Effector memory CD8-positive, alpha-beta T cell (primary cell): ENCODE measurements around the gene ERCC4.

Experiments
- ATAC-seq: fragments of 150-1000 bp; cut with Tn5 transposase; replicated peaks from 2 replicates; pipeline ENCODE4 v1.10.0; 2021; ENCODE audit warnings: mild to moderate bottlenecking, moderate library complexity
- DNase-seq, 3 experiments: peaks; one replicate each; pipeline ENCODE4 v3.0.0; 2021
- H3K27ac Mint-ChIP-seq, 2 donors: one replicate each; pipeline ENCODE4 v1.8.0; 2022; ENCODE audit warnings: mild to moderate bottlenecking in 2 of 2, mixed read lengths in 2 of 2, moderate library complexity in 2 of 2
- H3K27me3 Mint-ChIP-seq, 2 donors: one replicate each; pipeline ENCODE4 v1.8.0; 2022; ENCODE audit warnings: mixed read lengths in 2 of 2
- H3K36me3 Mint-ChIP-seq: one replicate; pipeline ENCODE4 v1.8.0; 2022; ENCODE audit warnings: mild to moderate bottlenecking, moderate library complexity, mixed read lengths; ENCODE audit not compliant: insufficient read depth
- H3K4me1 Mint-ChIP-seq, 2 donors: one replicate each; pipeline ENCODE4 v1.8.0; 2022; ENCODE audit warnings: low read depth in 2 of 2, mixed read lengths in 2 of 2
- H3K4me3 Mint-ChIP-seq, 2 donors: one replicate each; pipeline ENCODE4 v1.8.0; 2022; ENCODE audit warnings: mild to moderate bottlenecking in 2 of 2, mixed read lengths in 2 of 2, moderate library complexity in 2 of 2
- H3K9me3 Mint-ChIP-seq, 2 donors: one replicate each; pipeline ENCODE4 v1.8.0; 2022; ENCODE audit warnings: mixed read lengths in 2 of 2

ERCC4 gene

GRCh38 chr16:13962232-13962631, 42.3 kb downstream of the ERCC4 start:
- DNase-seq (no peak), ATAC-seq (no peak)
- Mint-ChIP-seq H3K4me1 (peaks cover 6% of the 10 kb centered on the region in 2 donors), H3K9me3 (no peaks in the 10 kb centered on the region), H3K4me3 (no peak overlapping the region), H3K27ac (no peak overlapping the region), H3K36me3 (no peaks in the 10 kb centered on the region), H3K27me3 (peaks cover 36% of the 10 kb centered on the region in 2 donors)

GRCh38 chr16:13968835-13969234, 48.9 kb downstream of the ERCC4 start:
- Mint-ChIP-seq H3K4me3 (no peak overlapping the region), H3K27me3 (peaks cover 14 to 48% of the 10 kb centered on the region in 2 donors), H3K4me1 (no peaks in the 10 kb centered on the region), H3K9me3 (no peaks in the 10 kb centered on the region), H3K36me3 (no peaks in the 10 kb centered on the region), H3K27ac (no peak overlapping the region)
- DNase-seq (no peak), ATAC-seq (no peak)

- DNase-seq (no peak), ATAC-seq (no peak)
- no peaks in the 10 kb centered on the region for H3K36me3 Mint-ChIP-seq
- no peaks in the 10 kb centered on the region for H3K9me3 Mint-ChIP-seq
- peaks cover 10 to 50% of the 10 kb centered on the region in 2 donors for H3K27me3 Mint-ChIP-seq
- H3K4me3 Mint-ChIP-seq: no peak overlapping the region
- no peak overlapping the region for H3K27ac Mint-ChIP-seq
- no peaks in the 10 kb centered on the region for H3K4me1 Mint-ChIP-seq
Observed at GRCh38 chr16:13969711-13970110, 49.8 kb downstream of the ERCC4 start.

GRCh38 chr16:13970708-13971422, 50.9 kb downstream of the ERCC4 start:
- no peak overlapping the region for H3K4me3 Mint-ChIP-seq
- no peaks in the 10 kb centered on the region for H3K4me1 Mint-ChIP-seq
- ATAC-seq (no peak), DNase-seq (no peak)
- H3K27ac Mint-ChIP-seq: no peak overlapping the region
- no peaks in the 10 kb centered on the region for H3K9me3 Mint-ChIP-seq
- H3K36me3 Mint-ChIP-seq: no peaks in the 10 kb centered on the region
- peaks cover 9 to 50% of the 10 kb centered on the region in 2 donors for H3K27me3 Mint-ChIP-seq

GRCh38 chr16:13973321-13974023, 53.5 kb downstream of the ERCC4 start:
- H3K27me3 Mint-ChIP-seq: peaks cover 5 to 47% of the 10 kb centered on the region in 2 donors
- H3K27ac Mint-ChIP-seq: no peak overlapping the region

GRCh38 chr16:13977177-13977576, 57.2 kb downstream of the ERCC4 start:
- Mint-ChIP-seq H3K27ac (no peak overlapping the region), H3K4me1 (no peaks in the 10 kb centered on the region), H3K4me3 (no peak overlapping the region), H3K27me3 (peaks cover 0 to 19% of the 10 kb centered on the region in 2 donors), H3K36me3 (no peaks in the 10 kb centered on the region), H3K9me3 (peaks cover 0 to 2% of the 10 kb centered on the region in 2 donors)
- no peak for ATAC-seq
- DNase-seq: no peak

More at GRCh38 chr16:13973321-13974023, 53.5 kb downstream of the ERCC4 start:
- ATAC-seq (no peak), DNase-seq (no peak)
- Mint-ChIP-seq H3K4me3 (no peak overlapping the region), H3K4me1 (no peaks in the 10 kb centered on the region), H3K36me3 (no peaks in the 10 kb centered on the region), H3K9me3 (no peaks in the 10 kb centered on the region)

GRCh38 chr16:13982451-13982850, 62.5 kb downstream of the ERCC4 start:
- ATAC-seq: no peak
- Mint-ChIP-seq H3K27ac (no peak overlapping the region), H3K9me3 (peaks cover 0 to 2% of the 10 kb centered on the region in 2 donors), H3K4me3 (no peak overlapping the region), H3K36me3 (no peaks in the 10 kb centered on the region), H3K4me1 (no peaks in the 10 kb centered on the region), H3K27me3 (peaks cover 0 to 13% of the 10 kb centered on the region in 2 donors)
- no peak for DNase-seq

- Mint-ChIP-seq H3K9me3 (peaks cover 0 to 2% of the 10 kb centered on the region in 2 donors), H3K4me3 (no peak overlapping the region), H3K4me1 (no peaks in the 10 kb centered on the region), H3K27me3 (peaks cover 0 to 13% of the 10 kb centered on the region in 2 donors), H3K36me3 (no peaks in the 10 kb centered on the region), H3K27ac (no peak overlapping the region)
- DNase-seq (no peak), ATAC-seq (no peak)
Observed at GRCh38 chr16:13983625-13984024, 63.7 kb downstream of the ERCC4 start.

- ATAC-seq (no peak), DNase-seq (no peak)
- Mint-ChIP-seq H3K36me3 (no peaks in the 10 kb centered on the region), H3K27me3 (peaks cover 0 to 13% of the 10 kb centered on the region in 2 donors), H3K9me3 (peaks cover 0 to 2% of the 10 kb centered on the region in 2 donors), H3K4me3 (no peak overlapping the region), H3K4me1 (no peaks in the 10 kb centered on the region), H3K27ac (no peak overlapping the region)
Observed at GRCh38 chr16:13984794-13985193, 64.8 kb downstream of the ERCC4 start.

GRCh38 chr16:13988038-13988437, 68.1 kb downstream of the ERCC4 start:
- Mint-ChIP-seq H3K27me3 (peaks cover 0 to 18% of the 10 kb centered on the region in 2 donors), H3K4me1 (no peaks in the 10 kb centered on the region), H3K4me3 (no peak overlapping the region), H3K36me3 (no peaks in the 10 kb centered on the region), H3K27ac (no peak overlapping the region), H3K9me3 (no peaks in the 10 kb centered on the region)
- DNase-seq: no peak
- no peak for ATAC-seq

GRCh38 chr16:13992322-13992721, 72.4 kb downstream of the ERCC4 start:
- Mint-ChIP-seq H3K27ac (no peak overlapping the region), H3K4me1 (no peaks in the 10 kb centered on the region), H3K27me3 (peaks cover 5% of the 10 kb centered on the region in 2 donors), H3K4me3 (no peak overlapping the region), H3K9me3 (no peaks in the 10 kb centered on the region), H3K36me3 (no peaks in the 10 kb centered on the region)
- DNase-seq (no peak), ATAC-seq (no peak)

GRCh38 chr16:13992976-13993375, 73.0 kb downstream of the ERCC4 start:
- no peak overlapping the region for H3K4me3 Mint-ChIP-seq
- peaks cover 5 to 9% of the 10 kb centered on the region in 2 donors for H3K27me3 Mint-ChIP-seq
- H3K9me3 Mint-ChIP-seq: no peaks in the 10 kb centered on the region
- ATAC-seq (no peak), DNase-seq (no peak)
- no peaks in the 10 kb centered on the region for H3K36me3 Mint-ChIP-seq
- no peak overlapping the region for H3K27ac Mint-ChIP-seq
- no peaks in the 10 kb centered on the region for H3K4me1 Mint-ChIP-seq

GRCh38 chr16:13994239-13995106, 74.5 kb downstream of the ERCC4 start:
- Mint-ChIP-seq H3K27me3 (peaks cover 8 to 16% of the 10 kb centered on the region in 2 donors), H3K4me1 (no peaks in the 10 kb centered on the region), H3K27ac (no peak overlapping the region), H3K4me3 (no peak overlapping the region), H3K9me3 (no peaks in the 10 kb centered on the region), H3K36me3 (no peaks in the 10 kb centered on the region)
- DNase-seq: no peak
- no peak for ATAC-seq
